ENCODE data around the gene RRP12. TPM values are rescaled to one million over a fixed set of nuclear protein-coding genes. Genes with fewer than 3 reads are reported as not detected.
"Not testable (repeated sequence)": the region's sequence is repeated elsewhere in the genome, so short reads cannot be mapped to it uniquely, and the experiment has no call there.

RRP12 gene
- total RNA-seq, 1 experiment from 2014 or later = 25.1 TPM

DNA sequence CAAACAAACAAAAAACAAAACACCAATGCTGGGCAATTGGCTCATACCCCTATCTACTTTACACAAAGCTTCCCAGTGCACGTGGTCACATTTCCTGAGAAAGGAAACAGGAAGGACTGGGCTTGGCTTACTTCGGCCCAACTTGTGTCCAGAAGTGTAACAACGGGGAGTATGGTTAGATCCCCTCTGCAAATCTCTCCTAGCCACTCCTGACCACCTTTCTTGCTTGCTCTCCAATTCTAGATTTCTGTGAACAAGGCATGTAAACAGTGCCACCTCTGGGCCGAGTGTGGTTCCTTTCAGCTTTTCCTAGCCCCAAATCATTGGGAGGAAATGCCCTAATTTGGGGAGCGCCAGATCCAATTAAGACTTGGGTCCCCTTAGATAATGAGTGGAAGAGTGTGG is 45.6 kb downstream of the RRP12 start:
- Histone ChIP-seq H3K4me1 (replicated peaks) (no peaks in the 10 kb centered on the region), H3K27me3 (replicated peaks) (no peaks in the 10 kb centered on the region), H3K4me3 (no peak overlapping the region), H3K27ac (no peak overlapping the region), H3K9me3 (replicated peaks) (no peaks in the 10 kb centered on the region), H3K36me3 (peaks cover 52% of the 10 kb centered on the region)
- DNase-seq (ENCODE audit: low read depth in 1 of 2, low spot score in 2 of 2) = no peak

DNA sequence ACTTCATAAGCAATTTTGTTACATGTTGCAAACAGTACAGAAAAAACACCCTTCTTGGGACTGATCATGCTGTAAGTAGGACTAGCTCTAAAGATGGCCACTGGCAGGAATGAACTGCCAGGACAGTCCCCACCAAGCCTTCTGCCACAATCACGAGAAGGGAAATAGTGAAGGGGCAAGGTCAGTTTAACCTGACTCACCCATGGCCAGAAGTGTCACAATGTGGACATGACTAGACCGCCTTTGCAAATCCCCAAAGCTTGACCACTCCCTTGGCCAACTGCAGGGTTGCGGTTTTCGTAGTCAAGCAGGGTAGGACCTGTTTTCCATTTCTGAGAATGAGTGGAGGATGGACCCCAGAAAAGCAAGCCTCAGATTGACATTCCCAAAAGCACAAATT is 47.2 kb downstream of the RRP12 start:
- H3K4me3 ChIP-seq = no peak overlapping the region
- H3K4me1 ChIP-seq (replicated peaks) = no peaks in the 10 kb centered on the region
- DNase-seq (ENCODE audit: low read depth in 1 of 2, low spot score in 2 of 2) = no peak
- H3K27ac ChIP-seq = no peak overlapping the region
- no peaks in the 10 kb centered on the region for H3K27me3 ChIP-seq (replicated peaks)
- peaks cover 42% of the 10 kb centered on the region for H3K36me3 ChIP-seq
- H3K9me3 ChIP-seq (replicated peaks) = no peaks in the 10 kb centered on the region

DNA sequence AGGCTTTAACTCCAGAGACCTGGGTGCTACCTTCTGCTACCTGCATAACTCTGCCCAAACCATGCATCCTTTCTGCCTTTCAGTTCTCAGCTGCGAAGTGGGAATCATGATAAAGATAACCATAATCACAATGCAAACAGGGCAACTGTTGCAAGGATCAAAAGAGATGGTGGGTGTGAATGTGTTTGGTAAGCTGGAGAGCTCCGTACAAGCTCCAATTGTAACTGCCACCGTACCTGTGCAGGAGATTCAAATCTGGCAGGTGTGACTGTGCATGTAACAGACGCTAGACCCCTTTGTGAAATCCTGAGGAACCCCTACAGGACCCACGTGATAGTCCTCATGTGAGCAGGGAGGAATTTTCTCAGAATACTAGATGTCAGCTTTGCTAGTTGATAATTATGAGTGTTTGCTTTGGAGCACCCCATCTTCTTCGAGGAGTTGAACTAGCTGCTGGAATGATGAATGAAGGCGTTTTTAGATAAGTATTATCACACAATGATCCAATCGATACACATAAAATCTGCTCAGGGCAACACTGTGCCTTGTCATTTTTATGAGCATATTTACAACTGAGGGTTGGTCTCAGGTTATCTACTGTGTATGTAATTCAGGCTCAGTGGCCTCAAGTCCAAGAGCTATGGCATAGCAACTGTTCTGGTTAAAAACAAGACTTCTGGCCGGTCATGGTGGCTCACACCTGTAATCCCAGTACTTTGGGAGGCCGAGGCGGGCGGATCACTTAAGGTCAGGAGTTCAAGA is 51.2 kb downstream of the RRP12 start:
- H3K27ac ChIP-seq = no peak overlapping the region
- H3K4me1 ChIP-seq (replicated peaks) = peaks cover 3% of the 10 kb centered on the region; the same call in 1 of the 2 replicates
- H3K9me3 ChIP-seq (replicated peaks) = no peaks in the 10 kb centered on the region
- H3K27me3 ChIP-seq (replicated peaks) = no peaks in the 10 kb centered on the region
- H3K36me3 ChIP-seq = peaks cover 8% of the 10 kb centered on the region
- no peak overlapping the region for H3K4me3 ChIP-seq
- DNase-seq (ENCODE audit: low read depth in 1 of 2, low spot score in 2 of 2) = no peak

DNA sequence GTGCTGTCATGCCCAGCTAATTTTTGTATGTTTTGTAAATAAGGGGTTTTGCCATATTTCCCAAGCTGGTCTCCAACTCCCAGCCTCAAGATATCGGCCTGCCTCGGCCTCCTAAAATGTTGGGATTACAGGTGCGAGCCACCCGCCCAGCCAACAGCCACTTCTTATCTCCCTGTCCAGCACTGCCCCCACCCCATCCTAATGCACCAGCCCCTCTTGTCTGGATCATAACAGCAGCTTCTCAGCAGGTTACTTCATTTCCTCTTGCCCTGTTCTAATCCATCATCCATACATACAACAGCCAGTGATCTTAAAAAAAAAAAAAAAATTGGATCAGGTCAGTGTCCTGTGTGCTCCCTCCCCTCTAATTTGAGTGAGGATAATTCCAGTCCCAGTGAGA is 53.8 kb downstream of the RRP12 start:
- Histone ChIP-seq H3K4me3 (no peak overlapping the region), H3K36me3 (peaks cover 8% of the 10 kb centered on the region), H3K27ac (no peak overlapping the region), H3K9me3 (replicated peaks) (no peaks in the 10 kb centered on the region), H3K4me1 (replicated peaks) (peaks cover 3% of the 10 kb centered on the region; the same call in 1 of the 2 replicates), H3K27me3 (replicated peaks) (no peaks in the 10 kb centered on the region)
- DNase-seq (ENCODE audit: low read depth in 1 of 2, low spot score in 2 of 2) = no peak

DNA sequence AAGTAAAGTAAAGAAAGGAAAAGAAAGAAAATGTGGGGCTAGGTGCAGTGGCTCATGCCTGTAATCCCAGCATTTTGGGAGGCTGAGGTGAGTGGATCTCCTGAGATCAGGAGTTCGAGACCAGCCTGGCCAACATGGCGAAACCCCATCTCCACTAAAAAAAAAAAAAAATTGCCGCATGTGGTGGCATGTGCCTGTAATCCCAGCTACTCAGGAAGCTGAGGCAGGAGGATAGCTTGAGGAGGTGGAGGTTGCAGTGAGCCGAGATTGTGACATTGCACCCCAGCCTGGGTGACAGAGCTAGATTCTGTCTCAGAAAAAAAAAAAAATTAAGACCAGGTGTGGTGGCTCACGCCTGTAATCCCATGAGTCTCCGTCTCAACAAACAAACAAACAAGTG is 57.5 kb downstream of the RRP12 start:
- not testable (repeated sequence) for H3K36me3 ChIP-seq; H3K4me3 ChIP-seq; DNase-seq (ENCODE audit: low read depth in 1 of 2, low spot score in 2 of 2); H3K9me3 ChIP-seq (replicated peaks); H3K27me3 ChIP-seq (replicated peaks); H3K4me1 ChIP-seq (replicated peaks); H3K27ac ChIP-seq

DNA sequence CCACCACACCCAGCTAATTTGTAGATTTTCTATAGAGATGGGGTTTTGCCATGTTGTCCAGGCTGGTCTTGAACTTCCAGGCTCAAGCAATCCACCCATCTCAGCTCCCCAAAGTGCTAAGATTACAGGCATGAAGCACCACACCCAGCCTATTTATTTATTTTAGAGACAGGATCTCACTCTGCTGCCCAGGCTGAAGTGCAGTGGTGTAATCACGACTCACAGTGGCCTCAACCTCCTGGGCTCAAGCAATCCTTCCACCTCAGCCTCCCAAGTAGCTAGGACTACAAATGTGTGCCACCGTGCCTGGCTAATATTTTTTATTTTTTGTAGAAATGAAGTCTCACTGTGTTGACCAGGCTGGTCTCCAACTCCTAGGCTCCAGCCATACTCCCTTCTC is 59.7 kb downstream of the RRP12 start:
- Histone ChIP-seq H3K27me3 (replicated peaks) (0 out of 2 replicates have a peak, but pooled peaks cover 10% of the 10 kb centered on the region), H3K9me3 (replicated peaks) (no peaks in the 10 kb centered on the region), H3K27ac (no peak overlapping the region), H3K4me3 (no peak overlapping the region), H3K36me3 (no peaks in the 10 kb centered on the region), H3K4me1 (replicated peaks) (no peaks in the 10 kb centered on the region)
- no peak for DNase-seq (ENCODE audit: low read depth in 1 of 2, low spot score in 2 of 2)

DNA sequence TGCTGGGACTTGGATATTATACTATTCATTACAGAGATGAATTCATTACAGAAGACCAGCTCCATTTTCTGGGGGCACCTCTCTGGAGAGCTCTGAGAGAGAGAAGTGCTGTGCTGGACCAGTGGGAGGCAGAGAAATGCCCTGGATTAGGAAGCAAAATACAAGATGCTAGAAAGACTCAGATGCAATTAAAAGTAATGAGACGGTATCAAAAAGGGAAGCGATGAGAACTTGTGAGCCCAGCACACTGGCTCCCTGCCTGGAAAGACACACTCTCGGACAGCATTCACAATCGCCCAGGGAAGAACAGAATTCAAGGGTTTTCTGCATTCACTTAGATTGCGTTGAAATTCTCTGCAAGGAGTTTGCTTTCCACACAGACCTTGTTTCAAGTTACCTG is 63.1 kb downstream of the RRP12 start:
- DNase-seq (ENCODE audit: low read depth in 1 of 2, low spot score in 2 of 2) = no peak
- no peak overlapping the region for H3K4me3 ChIP-seq
- H3K9me3 ChIP-seq (replicated peaks) = no peaks in the 10 kb centered on the region
- H3K36me3 ChIP-seq = no peaks in the 10 kb centered on the region
- peaks cover 16% of the 10 kb centered on the region; the same call in 1 of the 2 replicates for H3K27me3 ChIP-seq (replicated peaks)
- peaks cover 10% of the 10 kb centered on the region for H3K4me1 ChIP-seq (replicated peaks)
- H3K27ac ChIP-seq = no peak overlapping the region

DNA sequence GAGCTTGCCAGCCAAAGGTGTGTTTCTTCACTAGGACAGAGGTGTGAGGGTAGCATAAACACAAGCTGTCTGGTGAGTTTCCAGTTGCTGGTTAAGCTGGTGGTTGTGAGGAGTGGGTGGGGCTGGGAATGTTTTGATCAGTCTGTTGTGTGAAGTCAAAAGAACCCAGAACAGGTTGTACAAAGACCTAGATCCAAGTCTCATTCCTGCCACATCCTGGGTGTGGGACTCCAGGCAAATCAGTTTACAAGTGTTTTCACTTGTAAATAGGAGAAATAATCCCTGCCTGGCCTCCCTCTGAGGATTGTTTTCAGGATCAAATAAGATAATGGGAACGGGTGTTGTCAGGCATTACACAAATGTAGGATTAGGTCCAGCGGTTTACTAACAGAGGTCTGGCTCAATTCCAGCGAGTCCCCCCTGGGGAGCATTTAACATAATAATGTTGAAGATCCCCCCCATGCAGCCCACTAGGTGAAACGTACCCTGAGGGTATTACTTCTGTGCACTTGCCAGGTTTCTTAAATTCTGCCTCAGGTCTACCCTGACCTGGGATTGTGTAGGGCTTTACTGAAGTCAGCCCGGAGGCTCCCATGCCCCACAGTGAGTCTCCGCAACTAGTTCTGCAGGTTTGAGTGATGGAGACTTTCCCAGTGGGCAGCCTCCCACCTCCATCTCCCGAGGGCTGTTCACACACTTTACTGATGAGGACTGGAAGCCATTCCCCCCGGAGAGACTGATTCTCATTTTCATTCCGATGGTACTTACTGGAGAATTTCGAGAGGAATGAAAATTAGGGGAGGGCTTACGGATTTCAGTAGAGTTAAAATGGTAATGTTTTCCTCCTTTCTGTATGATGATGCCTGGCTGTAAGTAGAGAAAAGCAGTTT is 64.0 kb downstream of the RRP12 start:
- H3K27me3 ChIP-seq (replicated peaks) = peaks cover 16% of the 10 kb centered on the region; the same call in 1 of the 2 replicates
- no peak for DNase-seq (ENCODE audit: low read depth in 1 of 2, low spot score in 2 of 2)

DNA sequence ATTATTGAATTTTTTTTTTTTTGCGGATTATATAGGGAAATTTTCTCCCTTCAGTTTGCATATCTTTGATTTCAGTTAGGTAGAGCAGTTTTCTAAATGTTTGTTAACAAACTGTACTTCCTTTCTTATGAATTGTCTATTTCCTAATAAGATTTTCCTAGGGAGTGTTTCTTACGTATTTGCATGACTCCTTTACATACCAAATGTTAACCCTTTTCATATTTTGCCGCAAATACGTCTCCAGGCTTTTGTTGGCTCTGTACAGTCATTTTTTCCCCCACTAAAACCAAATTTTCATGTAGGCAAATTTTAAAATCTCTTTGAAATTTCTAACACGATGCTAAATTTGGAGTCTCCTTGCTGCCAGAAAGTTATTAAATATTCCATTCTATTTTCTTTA is 64.7 kb downstream of the RRP12 start:
- H3K27me3 ChIP-seq (replicated peaks) = peaks cover 16% of the 10 kb centered on the region; the same call in 1 of the 2 replicates
- no peak for DNase-seq (ENCODE audit: low read depth in 1 of 2, low spot score in 2 of 2)
- no peak overlapping the region for H3K4me3 ChIP-seq
- no peaks in the 10 kb centered on the region for H3K36me3 ChIP-seq
- H3K4me1 ChIP-seq (replicated peaks) = peaks cover 16% of the 10 kb centered on the region
- H3K27ac ChIP-seq = no peak overlapping the region
- no peaks in the 10 kb centered on the region for H3K9me3 ChIP-seq (replicated peaks)

More for the DNA sequence above, 64.0 kb downstream of the RRP12 start:
- Histone ChIP-seq H3K4me1 (replicated peaks) (peaks cover 16% of the 10 kb centered on the region), H3K27ac (no peak overlapping the region), H3K36me3 (no peaks in the 10 kb centered on the region), H3K9me3 (replicated peaks) (no peaks in the 10 kb centered on the region), H3K4me3 (no peak overlapping the region)

DNA sequence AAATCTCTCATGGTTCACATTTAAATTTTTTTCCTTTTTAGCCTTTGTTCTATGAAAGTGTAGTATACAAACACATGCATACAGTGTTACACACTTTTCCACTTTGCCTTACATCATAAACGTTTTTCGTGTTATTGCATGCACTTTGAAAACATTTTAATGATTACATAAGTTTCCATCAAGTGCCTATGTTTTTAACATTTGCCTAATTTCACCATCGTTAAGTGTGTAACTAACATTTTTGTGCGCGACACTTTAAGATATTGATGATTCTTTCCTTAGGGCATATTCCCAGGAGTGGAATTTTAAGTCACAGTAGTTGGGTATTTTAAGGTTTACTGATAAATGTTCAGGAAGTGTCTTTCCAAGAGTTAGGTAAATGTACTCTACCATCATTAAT is 65.1 kb downstream of the RRP12 start:
- H3K4me1 ChIP-seq (replicated peaks) = peaks cover 16% of the 10 kb centered on the region
- no peak overlapping the region for H3K4me3 ChIP-seq
- no peak for DNase-seq (ENCODE audit: low read depth in 1 of 2, low spot score in 2 of 2)
- H3K27me3 ChIP-seq (replicated peaks) = peaks cover 16% of the 10 kb centered on the region; the same call in 1 of the 2 replicates
- H3K9me3 ChIP-seq (replicated peaks) = no peaks in the 10 kb centered on the region
- no peaks in the 10 kb centered on the region for H3K36me3 ChIP-seq
- no peak overlapping the region for H3K27ac ChIP-seq

DNA sequence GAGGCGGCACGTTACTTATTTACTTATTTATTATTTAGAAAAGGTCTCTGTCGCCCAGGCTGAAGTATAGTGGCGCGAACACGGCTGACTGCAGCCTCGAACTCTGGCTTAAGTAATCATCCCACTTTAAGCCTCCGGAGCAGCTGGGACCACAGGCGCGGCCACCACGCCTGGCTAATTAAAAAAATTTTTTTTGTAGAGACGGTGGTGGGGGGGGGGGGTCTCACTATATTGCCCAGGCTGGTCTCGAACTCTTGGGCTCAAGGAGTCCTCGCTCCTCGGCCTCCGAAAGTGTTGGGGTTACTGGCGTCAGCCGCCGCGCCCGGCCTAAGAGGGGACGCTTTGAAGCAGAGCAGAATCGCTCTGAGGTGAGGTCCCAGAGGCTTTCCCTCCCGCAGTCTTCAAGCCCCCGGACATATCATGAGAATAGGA is 65.9 kb downstream of the RRP12 start:
- Histone ChIP-seq H3K4me3 (peak overlapping the region; percentile 67), H3K36me3 (no peaks in the 10 kb centered on the region), H3K4me1 (replicated peaks) (peaks cover 16% of the 10 kb centered on the region), H3K27me3 (replicated peaks) (peaks cover 16% of the 10 kb centered on the region; the same call in 1 of the 2 replicates), H3K9me3 (replicated peaks) (no peaks in the 10 kb centered on the region), H3K27ac (peak overlapping the region; percentile 98)
- peak in 1 of 2 experiments; percentile 10 for DNase-seq (ENCODE audit: low read depth in 1 of 2, low spot score in 2 of 2)

DNA sequence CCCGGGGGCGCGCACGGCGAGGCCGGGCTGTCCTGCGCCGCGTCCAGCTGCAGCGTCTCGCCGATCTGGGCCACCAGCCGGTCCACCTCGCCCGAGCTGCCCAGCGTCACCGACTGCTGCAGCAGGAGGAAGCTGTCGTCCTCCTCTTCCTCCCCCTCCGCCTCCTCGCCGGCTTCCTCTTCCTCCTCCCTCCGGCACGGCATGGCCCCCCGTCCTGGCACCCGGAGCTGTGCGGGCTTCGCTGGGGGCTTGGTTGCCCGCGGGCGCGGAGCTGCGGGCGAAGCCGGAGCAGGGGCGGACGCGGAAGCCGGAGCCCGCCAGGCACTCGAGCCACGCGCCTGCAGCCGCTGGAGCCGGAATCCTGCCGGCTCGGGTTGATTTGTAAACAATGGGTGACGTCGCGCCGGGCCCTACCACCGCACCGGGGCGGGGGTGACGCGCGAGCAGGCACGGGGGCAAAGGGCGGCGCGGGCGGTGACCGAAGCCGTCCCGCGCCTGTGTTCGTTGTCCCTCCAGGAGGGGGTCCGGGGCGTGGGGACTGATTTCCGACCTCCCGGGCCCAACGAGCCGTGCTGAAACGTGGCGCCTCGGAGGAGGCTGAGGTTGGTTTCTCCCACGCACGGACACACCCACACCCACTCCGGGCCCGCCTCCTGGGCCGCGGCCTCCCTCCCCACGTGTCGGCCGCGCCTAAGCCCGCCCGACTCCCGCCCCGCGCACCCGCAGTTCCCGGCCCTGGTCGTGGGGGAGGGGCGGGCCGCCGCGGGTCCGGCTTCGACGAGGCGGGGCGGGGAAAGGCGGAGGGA is 66.6 kb downstream of the RRP12 start, which contains the start of gene FRAT2:
Gene FRAT2, minus strand, starts transcription at position 360 of the 806 bp plus-strand sequence. Its CDS starts 157 bp downstream, at position 203.
- peak; percentile 88 to 96 for DNase-seq (ENCODE audit: low read depth in 1 of 2, low spot score in 2 of 2)
- Histone ChIP-seq H3K27me3 (replicated peaks) (peaks cover 16% of the 10 kb centered on the region; the same call in 1 of the 2 replicates), H3K36me3 (no peaks in the 10 kb centered on the region), H3K4me3 (peak within 1 kb of the TSS; percentile 67), H3K27ac (peak within 1 kb of the TSS; percentile 98), H3K9me3 (replicated peaks) (no peaks in the 10 kb centered on the region), H3K4me1 (replicated peaks) (peaks cover 16% of the 10 kb centered on the region)
